HCT116 (cell line): ENCODE measurements around the gene MAPK8IP3. TPM values are rescaled to one million over a fixed set of nuclear protein-coding genes. Genes with fewer than 3 reads are reported as not detected.

ENCODE experiments used
- ATAC-seq: fragments of 200-7000 bp; cut with Tn5 transposase; 2 replicates; pipeline ENCODE4 v1.9.1; 2020; ENCODE audit warnings: mild to moderate bottlenecking, moderate library complexity
- BruUV-seq: library from RNA; stranded (reverse); fragments of 400-500 nt; replicated peaks from 2 replicates; lab custom pipeline; 2021; lab: Mats Ljungman, UMichigan
- CTCF ChIA-PET: fragments of 300-600 bp; sonication (Branson Sonifier 250); formaldehyde crosslinking; loops from one replicate; lab custom pipeline; 2021; ENCODE audit warnings: antibody characterized with exemption; lab: Charles Lee
- POLR2A ChIA-PET: fragments of 300-600, 350-600 bp; sonication (Branson Sonifier 250); formaldehyde crosslinking; loops from one replicate; lab custom pipeline; 2021; ENCODE audit warnings: antibody characterized with exemption; lab: Charles Lee
- RAD21 ChIA-PET, 2 experiments: fragments of 300-600 bp; sonication (Branson Sonifier 250); formaldehyde crosslinking; loops; one replicate each; lab custom pipeline; 2023; ENCODE audit warnings: low total read pairs in 2 of 2; ENCODE audit not compliant: uncharacterized antibody in 2 of 2, unreplicated experiment in 2 of 2, low non-redundant PET in 1 of 2; lab: Charles Lee
- DNase-seq: peaks from one replicate; pipeline ENCODE4 v3.0.0-alpha.2; 2010; ENCODE audit warnings: low read depth, low spot score
- H2AFZ ChIP-seq: fragments of 200-600 bp; shearing (Covaris generic), sonication (generic); 2 replicates; pipeline ENCODE4 v1.6.1; 2017; ENCODE audit warnings: low read depth, mixed run types, mixed read lengths, antibody characterized with exemption, low read length; ENCODE audit not compliant: poor library complexity, severe bottlenecking
- H3K27ac ChIP-seq: 2 replicates; pipeline ENCODE4 v1.5.1; 2012; ENCODE audit warnings: low read depth, low read length
- H3K27me3 ChIP-seq: fragments of 200-600 bp; sonication (generic); 2 replicates; pipeline ENCODE4 v1.6.1; 2016; ENCODE audit warnings: mixed run types, low read length, mixed read lengths; ENCODE audit not compliant: insufficient read depth
- H3K36me3 ChIP-seq, 2 experiments: fragments of 200-500 bp in 1 of 2; fragments of 200-600 bp in 1 of 2; sonication (Bioruptor generic) in 1 of 2; sonication (generic) in 1 of 2; 2 replicates each; pipeline versions ENCODE4 v1.5.1 to v1.6.1; 2014 to 2016; ENCODE audit warnings: low read length in 2 of 2, inconsistent platforms in 1 of 2, mixed read lengths in 1 of 2, mixed run types in 1 of 2; ENCODE audit not compliant: insufficient read depth in 2 of 2, control insufficient read depth in 1 of 2
- H3K4me1 ChIP-seq, 2 experiments: fragments of 200-600 bp in 1 of 2; sonication (generic) in 1 of 2; 2 replicates each; pipeline versions ENCODE4 v1.5.1 to v1.6.1; 2012 to 2017; ENCODE audit warnings: low read length in 2 of 2, inconsistent platforms in 1 of 2, mild to moderate bottlenecking in 1 of 2, mixed read lengths in 1 of 2, mixed run types in 1 of 2, moderate library complexity in 1 of 2; ENCODE audit not compliant: insufficient read depth in 2 of 2, control insufficient read depth in 1 of 2
- H3K4me2 ChIP-seq: fragments of 200-600 bp; sonication (generic); 2 replicates; pipeline ENCODE4 v1.6.1; 2017; ENCODE audit warnings: mixed run types, low read length, mixed read lengths
- H3K4me3 ChIP-seq, 2 experiments: fragments of 200-600 bp in 1 of 2; sonication (generic) in 1 of 2; replicated peaks in 1 of 2; 2 replicates each; pipeline ENCODE4 v1.5.1; 2011 to 2016; ENCODE audit warnings: low read length in 2 of 2, control low read depth in 1 of 2, low read depth in 1 of 2, mild to moderate bottlenecking in 1 of 2, mixed read lengths in 1 of 2, mixed run types in 1 of 2
- H3K79me2 ChIP-seq: fragments of 200-600 bp; sonication (generic); 2 replicates; pipeline ENCODE4 v1.6.1; 2017; ENCODE audit warnings: mild to moderate bottlenecking, mixed run types, low read length, moderate library complexity, mixed read lengths; ENCODE audit not compliant: insufficient read depth
- H3K9ac ChIP-seq: fragments of 200-600 bp; sonication (generic); 2 replicates; pipeline ENCODE4 v1.6.1; 2016; ENCODE audit warnings: low read length, mixed read lengths
- H3K9me2 ChIP-seq: fragments of 200-600 bp; sonication (generic), shearing (Covaris generic); 2 replicates; pipeline ENCODE4 v1.6.1; 2017; ENCODE audit warnings: mixed run types, mild to moderate bottlenecking, moderate library complexity; ENCODE audit not compliant: insufficient read depth
- H3K9me3 ChIP-seq, 2 experiments: fragments of 200-500 bp in 1 of 2; fragments of 200-600 bp in 1 of 2; sonication (Bioruptor generic) in 1 of 2; sonication (generic) in 1 of 2; 2 replicates each; pipeline ENCODE4 v1.6.1; 2014 to 2017; ENCODE audit warnings: low read length in 2 of 2, mixed read lengths in 2 of 2, inconsistent platforms in 1 of 2, low read depth in 1 of 2, mild to moderate bottlenecking in 1 of 2, mixed run types in 1 of 2, moderate library complexity in 1 of 2; ENCODE audit not compliant: control insufficient read depth in 1 of 2, insufficient read depth in 1 of 2
- H4K20me1 ChIP-seq: fragments of 200-600 bp; sonication (generic), shearing (Covaris generic); 2 replicates; pipeline ENCODE4 v1.6.1; 2017; ENCODE audit warnings: mixed run types, mild to moderate bottlenecking, moderate library complexity; ENCODE audit not compliant: insufficient read depth
- CEBPB ChIP-seq: IDR thresholded peaks from 2 replicates; pipeline ENCODE4 v1.6.1; 2012; ENCODE audit warnings: low read depth
- CTCF ChIP-seq, 3 experiments: fragments of 200-600 bp in 1 of 3; sonication (generic) in 1 of 3; IDR thresholded peaks in 2 of 3; conservative IDR thresholded peaks in 1 of 3; 2 replicates each; pipeline ENCODE4 v1.5.1; 2012 to 2017; ENCODE audit warnings: low read depth in 2 of 3, low read length in 2 of 3, antibody characterized with exemption in 1 of 3, borderline replicate concordance in 1 of 3, control low read depth in 1 of 3, mild to moderate bottlenecking in 1 of 3, mixed read lengths in 1 of 3, mixed run types in 1 of 3, moderate library complexity in 1 of 3; ENCODE audit not compliant: insufficient read depth in 1 of 3
- EZH2phosphoT487 ChIP-seq: fragments of 200-600 bp; IDR thresholded peaks from 2 replicates; pipeline ENCODE4 v1.6.1; 2018; ENCODE audit warnings: antibody characterized with exemption, borderline replicate concordance
- POLR2A ChIP-seq: IDR thresholded peaks from 2 replicates; pipeline ENCODE4 v1.7.0; 2011; ENCODE audit warnings: borderline replicate concordance; ENCODE audit not compliant: insufficient read depth, insufficient read length; ENCODE audit errors: extremely low read depth
- POLR2AphosphoS5 ChIP-seq: IDR thresholded peaks from 2 replicates; pipeline ENCODE4 v1.6.1; 2011; ENCODE audit warnings: mild to moderate bottlenecking, low read depth, low read length, moderate library complexity
- RAD21 ChIP-seq: IDR thresholded peaks from 2 replicates; pipeline ENCODE4 v1.6.1; 2012; ENCODE audit warnings: low read depth, mild to moderate bottlenecking
- REST ChIP-seq: IDR thresholded peaks from 2 replicates; pipeline ENCODE4 v1.6.1; 2012; ENCODE audit warnings: low read depth
- ZBTB33 ChIP-seq: IDR thresholded peaks from 2 replicates; pipeline ENCODE4 v1.6.1; 2011; ENCODE audit warnings: mild to moderate bottlenecking, low read length, moderate library complexity; ENCODE audit not compliant: insufficient replicate concordance; ENCODE audit errors: extremely low read depth
- ZFX ChIP-seq: fragments of 450-650 bp; IDR thresholded peaks from 2 replicates; pipeline ENCODE4 v1.6.1; 2017
- intact Hi-C: fragments of 100-400 bp; cut with micrococcal nuclease; formaldehyde crosslinking; loops from 2 replicates; pipeline ENCODE4 v1.10.0; 2022
- total RNA-seq: library from RNA; stranded (reverse); gene quantifications from one replicate; pipeline ENCODE4 v1.2.1, GENCODE V29; 2021; ENCODE audit not compliant: unreplicated experiment

The MAPK8IP3 gene
- total RNA-seq, 1 experiment from 2014 or later: 75.3 TPM

- peaks cover 46% of the 10 kb centered on the region for H3K79me2 ChIP-seq
- no peak overlapping the region for H3K27ac ChIP-seq
- H3K9me2 ChIP-seq: no peaks in the 10 kb centered on the region
- no peak overlapping the region for H3K9ac ChIP-seq
- H4K20me1 ChIP-seq: no peaks in the 10 kb centered on the region; the same call in 1 of the 2 replicates
- CTCF ChIA-PET: interaction anchor here (1.3 kb wide), 1 partner anchor 9 kb away, joined by 4 read pairs; no protein-coding TSS in a partner anchor
- no peaks in the 10 kb centered on the region for H3K27me3 ChIP-seq
- H2AFZ ChIP-seq: no peak overlapping the region
- peaks cover 0 to 6% of the 10 kb centered on the region in 2 experiments; a peak in 2 of 4 replicates for H3K36me3 ChIP-seq
- RAD21 ChIA-PET: no interaction called here
- POLR2A ChIA-PET: no interaction called here
- no peak overlapping the region for H3K4me3 ChIP-seq
- BruUV-seq: no TSS peak
- TF ChIP-seq REST (no peak), POLR2AphosphoS5 (no peak), CEBPB (no peak), RAD21 (no peak), CTCF (IDR thresholded peaks at IDR 0.05 in 2 of 3, conservative IDR thresholded peaks at IDR 0.05 in 1 of 3; ENCODE audit: borderline replicate concordance in 1 of 3, insufficient read depth in 1 of 3, low read depth in 2 of 3, low read length in 2 of 3) (no peak), ZFX (no peak), EZH2phosphoT487 (no peak), POLR2A (no peak), ZBTB33 (no peak)
- H3K4me2 ChIP-seq: no peak overlapping the region
- DNase-seq: no peak
- no peaks in the 10 kb centered on the region for H3K9me3 ChIP-seq
- intact Hi-C loops: no loop called here
- H3K4me1 ChIP-seq: peaks cover 38 to 47% of the 10 kb centered on the region in 2 experiments
- no peak for ATAC-seq
These were observed 18.5 kb downstream of the MAPK8IP3 start for GRCh38 chr16:1724491-1724890.
